ENCODE results near the gene PRAMEF9.
"Not testable (repeated sequence)": the region's sequence is repeated elsewhere in the genome, so short reads cannot be mapped to it uniquely, and the experiment has no call there.

GRCh38 chr1:13225675-13226204, 54.1 kb downstream of the PRAMEF9 start, which contains the start of gene PRAMEF18:
- not testable (repeated sequence) for TF ChIP-seq POLR2AphosphoS5, POLR2A (IDR thresholded peaks at IDR 0.05; ENCODE audit: low read depth, low read length)

Measured in GM12892 (cell line).